SK-N-MC (cell line): ENCODE data around the gene SP5.

Experiments
- DNase-seq: peaks from one replicate; pipeline ENCODE4 v3.0.0-alpha.2; 2011; ENCODE audit warnings: low read depth, low spot score
- H3K27ac ChIP-seq: fragments of 200-600 bp; sonication (generic); 2 replicates; pipeline ENCODE4 v1.5.1; 2016; ENCODE audit warnings: mixed run types
- H3K36me3 ChIP-seq: fragments of 200-600 bp; sonication (generic); 2 replicates; pipeline ENCODE4 v1.6.1; 2017; ENCODE audit warnings: antibody characterized with exemption, low read length, mixed read lengths; ENCODE audit not compliant: insufficient read depth
- H3K4me3 ChIP-seq: fragments of 200-600 bp; sonication (generic); 2 replicates; pipeline ENCODE4 v1.5.1; 2016
- H3K9ac ChIP-seq: fragments of 200-600 bp; sonication (generic); 2 replicates; pipeline ENCODE4 v1.8.0; 2017; ENCODE audit warnings: mixed run types, mixed read lengths; ENCODE audit not compliant: insufficient read length
- H3K9me3 ChIP-seq: fragments of 200-600 bp; sonication (generic); 2 replicates; pipeline ENCODE4 v1.6.1; 2017; ENCODE audit warnings: low read depth, mild to moderate bottlenecking, antibody characterized with exemption, low read length, moderate library complexity, mixed read lengths
- EZH2 ChIP-seq: fragments of 200-600 bp; sonication (generic); IDR thresholded peaks from one replicate; pipeline ENCODE4 v1.6.1; 2017; ENCODE audit warnings: antibody characterized with exemption
- FOXP2 ChIP-seq: optimal IDR thresholded peaks from 2 replicates; pipeline ENCODE3; 2011; ENCODE audit warnings: mild to moderate bottlenecking, moderate library complexity; ENCODE audit not compliant: insufficient read depth; ENCODE audit errors: extremely low read length, control extremely low read depth
- POLR2AphosphoS5 ChIP-seq: IDR thresholded peaks from 2 replicates; pipeline ENCODE4 v1.6.1; 2012; ENCODE audit warnings: mild to moderate bottlenecking, low read depth, low read length, borderline replicate concordance

SP5 gene

GRCh38 chr2:170707821-170708795 lies 7.0 kb upstream of the SP5 start:
- Histone ChIP-seq H3K4me3 (no peak overlapping the region), H3K9ac (no peak overlapping the region), H3K9me3 (no peaks in the 10 kb centered on the region), H3K27ac (no peak overlapping the region), H3K36me3 (no peaks in the 10 kb centered on the region)
- no peak for DNase-seq
- TF ChIP-seq EZH2 (no peak), FOXP2 (no peak), POLR2AphosphoS5 (no peak)

DNA sequence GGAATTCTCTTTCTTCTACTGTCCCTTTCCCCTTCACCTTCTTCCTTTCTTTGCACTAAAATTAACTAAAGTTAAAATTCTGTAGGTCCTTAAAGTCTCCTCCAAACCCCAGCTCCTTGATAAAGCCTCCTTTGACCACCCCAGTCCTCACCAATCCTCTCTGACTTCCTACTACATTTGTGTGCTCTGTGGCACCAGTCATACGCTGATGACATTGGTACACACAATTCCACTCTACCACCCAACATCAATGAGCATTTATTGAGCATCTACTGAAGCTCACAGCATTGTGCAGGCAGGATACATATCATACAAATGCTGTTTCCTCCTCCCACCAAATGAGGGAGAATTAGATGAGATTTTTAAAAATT lies 4.5 kb upstream of the SP5 start:
- no peaks in the 10 kb centered on the region for H3K9me3 ChIP-seq
- no peak overlapping the region for H3K9ac ChIP-seq
- TF ChIP-seq EZH2 (no peak), POLR2AphosphoS5 (no peak), FOXP2 (no peak)
- H3K27ac ChIP-seq: no peak overlapping the region
- H3K4me3 ChIP-seq: no peak overlapping the region
- no peak for DNase-seq
- H3K36me3 ChIP-seq: no peaks in the 10 kb centered on the region

DNA sequence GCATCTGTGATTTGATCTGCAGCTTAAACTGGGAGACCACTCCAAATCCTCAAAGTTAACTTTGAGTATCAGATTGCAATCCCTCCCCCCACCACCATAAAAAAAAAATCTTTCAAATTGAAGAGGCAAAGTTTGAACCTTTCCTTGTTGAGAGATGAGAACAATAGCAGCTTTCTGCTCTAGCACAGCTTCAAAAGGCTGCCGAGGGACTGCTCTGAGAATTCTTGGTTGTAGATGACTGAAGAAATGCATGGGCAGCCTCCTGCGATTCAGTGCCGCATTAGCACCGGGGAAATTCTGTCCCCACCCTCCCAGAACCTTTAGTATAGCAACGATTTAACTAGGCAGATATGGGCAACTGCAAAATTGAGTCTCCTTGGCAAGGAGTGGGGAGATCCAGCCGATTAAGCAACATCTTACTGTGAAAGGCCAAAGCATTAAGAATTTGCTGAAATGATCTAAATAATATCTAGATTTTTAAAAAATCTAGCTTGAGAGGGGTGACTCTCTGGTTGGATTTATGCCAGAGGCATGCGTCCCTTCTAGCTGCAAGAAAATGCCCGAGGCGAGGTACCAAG lies 3.9 kb upstream of the SP5 start:
- Histone ChIP-seq H3K36me3 (no peaks in the 10 kb centered on the region), H3K27ac (no peak overlapping the region), H3K9me3 (no peaks in the 10 kb centered on the region), H3K9ac (no peak overlapping the region), H3K4me3 (no peak overlapping the region)
- DNase-seq: no peak
- no peak for TF ChIP-seq POLR2AphosphoS5
- TF ChIP-seq EZH2: no peak
- TF ChIP-seq FOXP2: no peak

- no peak overlapping the region; the same call in 1 of the 2 replicates for H3K4me3 ChIP-seq
- no peak overlapping the region for H3K27ac ChIP-seq
- no peak for TF ChIP-seq FOXP2
- TF ChIP-seq EZH2: no peak
- TF ChIP-seq POLR2AphosphoS5: no peak
- H3K36me3 ChIP-seq: no peaks in the 10 kb centered on the region
- no peaks in the 10 kb centered on the region for H3K9me3 ChIP-seq
- DNase-seq: no peak
- no peak overlapping the region for H3K9ac ChIP-seq
These were observed 3.1 kb upstream of the SP5 start for GRCh38 chr2:170711774-170712652.

- Histone ChIP-seq H3K27ac (no peak overlapping the region), H3K36me3 (no peaks in the 10 kb centered on the region), H3K9ac (no peak overlapping the region), H3K4me3 (no peak overlapping the region), H3K9me3 (no peaks in the 10 kb centered on the region)
- TF ChIP-seq POLR2AphosphoS5 (no peak), FOXP2 (no peak), EZH2 (no peak)
- DNase-seq: no peak
These were observed 2.2 kb upstream of the SP5 start for GRCh38 chr2:170712653-170713542.

DNA sequence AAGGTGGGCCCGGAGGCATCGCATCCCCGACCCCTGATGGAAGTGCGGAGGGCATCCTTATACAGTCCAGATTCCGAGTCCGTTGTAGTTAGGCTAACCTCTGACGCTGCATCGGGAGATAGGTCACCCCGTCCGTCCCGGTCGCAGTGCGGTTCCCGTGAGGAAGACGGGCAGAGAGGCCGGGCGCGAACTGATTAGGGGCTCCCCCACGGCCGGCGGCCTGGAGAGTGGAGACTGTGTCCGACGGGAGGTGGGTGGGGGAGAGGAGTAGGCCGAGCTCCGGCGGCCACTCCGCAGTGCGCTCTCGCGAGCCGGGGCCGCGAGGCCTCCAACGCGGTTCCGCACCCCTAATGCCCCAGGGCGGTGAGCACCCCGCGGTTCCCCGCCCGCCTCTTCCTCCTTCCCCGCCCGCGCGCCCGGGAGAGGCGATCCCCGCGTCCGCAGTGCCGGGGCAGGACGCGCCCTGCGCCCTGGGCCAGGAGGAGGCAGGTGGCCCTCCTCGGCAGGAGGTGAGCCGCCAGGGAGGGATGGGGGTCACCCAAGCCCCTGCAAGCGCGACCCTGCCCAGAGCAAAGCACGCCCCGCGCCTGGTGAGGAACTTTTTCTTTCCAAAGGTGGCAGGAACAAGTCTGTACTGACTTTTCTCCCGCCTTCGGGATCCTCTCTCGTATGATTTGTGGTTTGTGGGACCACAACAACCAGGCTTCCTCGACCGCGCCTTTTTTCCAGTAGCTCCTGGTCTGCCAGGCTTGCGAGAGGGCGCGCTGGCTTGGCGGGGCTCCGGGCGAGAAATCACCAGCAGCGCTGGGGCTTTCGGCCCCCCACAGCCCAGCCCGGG lies 1.4 kb upstream of the SP5 start:
- no peaks in the 10 kb centered on the region for H3K9me3 ChIP-seq
- H3K36me3 ChIP-seq: no peaks in the 10 kb centered on the region
- no peak overlapping the region for H3K27ac ChIP-seq
- TF ChIP-seq POLR2AphosphoS5 (no peak), FOXP2 (no peak), EZH2 (no peak)
- DNase-seq: no peak
- H3K9ac ChIP-seq: no peak overlapping the region
- no peak overlapping the region for H3K4me3 ChIP-seq
